ENCODE measurements around the gene BMPER.
"Not testable (repeated sequence)": the region's sequence is repeated elsewhere in the genome, so short reads cannot be mapped to it uniquely, and the experiment has no call there.

BMPER gene

DNA sequence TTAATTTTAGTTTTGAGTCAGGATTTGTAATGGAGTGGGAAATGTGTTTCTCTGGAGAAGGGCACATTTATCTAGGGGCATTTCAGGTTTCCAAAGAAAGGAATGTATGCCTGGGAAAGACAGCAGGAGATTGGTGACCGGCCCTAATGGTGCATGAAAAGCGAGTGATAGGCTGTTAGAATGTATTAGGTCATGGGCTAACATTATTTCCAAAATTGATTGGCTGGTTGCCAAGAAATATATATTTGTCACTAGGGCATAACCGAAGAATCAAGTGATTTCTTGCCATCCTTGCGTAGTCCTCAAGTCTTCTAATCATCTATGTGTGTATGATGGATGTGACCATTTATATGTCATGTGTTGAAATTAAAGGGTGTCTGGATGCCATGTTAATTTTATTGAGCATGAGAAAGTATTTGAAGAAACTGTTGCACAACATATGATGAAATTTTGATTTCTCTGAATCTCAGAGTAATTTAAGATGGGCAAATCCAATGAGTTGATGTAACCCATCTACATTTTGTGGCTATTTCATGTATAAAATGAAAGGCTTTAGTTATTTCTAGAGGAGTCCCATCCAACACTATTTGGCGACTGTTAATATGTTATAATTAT lies 248.4 kb downstream of the BMPER start:
- no peak for DNase-seq

GRCh38 chr7:34155220-34155908 lies 250.0 kb downstream of the BMPER start:
- DNase-seq = no peak

DNA sequence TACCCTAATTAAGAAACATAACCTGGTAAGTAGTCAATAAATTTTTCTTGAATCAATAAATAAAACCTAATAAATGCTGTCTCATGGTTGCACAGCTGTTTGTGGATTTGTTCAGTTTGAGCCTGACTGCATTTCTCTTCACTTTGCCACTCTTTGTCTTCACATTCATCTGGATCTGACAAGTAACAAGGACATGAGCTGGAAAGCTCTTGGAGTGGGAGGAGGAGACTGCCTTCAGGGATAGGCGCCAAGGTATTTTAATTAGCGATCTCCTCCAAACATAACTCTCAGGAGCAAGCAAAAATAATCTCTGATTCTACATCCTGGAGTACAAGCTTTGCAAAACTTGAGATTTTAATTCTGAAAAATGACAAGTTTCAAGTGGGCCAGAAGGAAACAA lies 251.0 kb downstream of the BMPER start:
- DNase-seq = no peak

- DNase-seq = no peak
Observed at GRCh38 chr7:34157137-34157536, 251.8 kb downstream of the BMPER start.

- DNase-seq = no peak
Observed at GRCh38 chr7:34158368-34159153, 253.2 kb downstream of the BMPER start.

GRCh38 chr7:34160261-34160752 lies 255.0 kb downstream of the BMPER start:
- DNase-seq = no peak

DNA sequence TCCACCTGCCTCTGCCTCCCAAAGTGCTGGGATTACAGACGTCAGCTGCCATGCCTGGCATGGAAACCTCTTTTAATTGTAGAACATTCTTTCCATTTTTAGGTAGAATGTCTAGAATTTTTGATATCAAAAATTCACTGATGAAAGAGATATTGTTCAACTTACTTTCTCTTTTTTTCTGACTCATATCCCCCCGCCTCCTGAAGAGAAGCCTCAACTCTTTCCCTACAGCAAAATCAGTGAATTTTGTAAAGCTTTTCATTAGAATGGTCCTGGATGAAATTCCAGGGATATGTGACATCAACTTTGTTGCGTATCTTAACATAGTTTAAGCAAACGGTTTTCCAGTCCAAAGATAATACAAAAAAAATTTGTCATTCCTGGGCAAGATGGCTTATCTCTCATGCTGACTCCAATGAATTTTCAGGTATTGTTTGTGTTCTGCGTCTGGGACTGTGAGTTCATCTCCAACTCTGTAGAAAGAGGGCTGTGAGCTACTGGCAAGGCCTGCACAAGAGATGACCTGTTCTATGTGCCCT lies 256.8 kb downstream of the BMPER start:
- DNase-seq = no peak

- DNase-seq = no peak
Observed at GRCh38 chr7:34162677-34163076, 257.3 kb downstream of the BMPER start.

DNA sequence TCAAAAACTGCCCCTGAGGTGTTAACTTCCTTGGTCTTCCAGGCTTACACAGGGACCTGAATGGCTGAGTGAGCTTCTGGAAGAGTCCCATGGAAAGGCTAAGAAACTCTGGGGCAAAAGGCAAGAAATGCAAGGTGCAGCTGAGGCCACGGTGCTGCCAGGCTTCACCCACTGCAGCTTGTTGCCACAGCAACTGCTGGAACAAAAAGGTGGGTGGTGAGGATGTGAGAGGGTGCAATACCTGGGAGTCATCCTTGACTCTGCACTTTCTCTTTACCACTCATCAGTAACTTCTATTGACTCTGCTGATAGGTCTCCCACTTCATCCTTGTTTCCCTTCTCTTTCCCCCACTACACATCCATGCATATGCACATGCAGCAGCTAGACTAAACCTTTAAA lies 258.6 kb downstream of the BMPER start:
- DNase-seq = no peak

GRCh38 chr7:34165466-34165865 lies 260.1 kb downstream of the BMPER start:
- no peak for DNase-seq

- no peak for DNase-seq
Observed at GRCh38 chr7:34165927-34166550, 260.7 kb downstream of the BMPER start.

DNA sequence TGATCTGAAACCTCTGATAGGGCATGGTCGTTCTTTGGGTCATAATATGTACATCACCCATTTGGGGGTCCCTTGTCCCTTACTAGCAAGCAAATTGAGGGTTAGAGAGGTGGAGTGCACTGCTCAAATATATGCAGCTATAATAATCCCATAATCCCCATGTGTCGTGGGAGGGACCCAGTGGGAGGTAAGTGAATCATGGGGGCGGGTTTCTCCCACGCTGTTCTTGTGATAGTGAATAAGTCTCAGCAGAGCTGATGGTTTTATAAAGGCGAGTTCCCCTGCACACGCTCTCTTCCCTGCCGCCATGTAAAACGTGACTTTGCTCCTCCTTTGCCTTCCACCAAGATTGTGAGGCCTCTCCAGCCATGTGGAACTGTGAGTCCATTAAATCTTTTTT lies 262.7 kb downstream of the BMPER start:
- DNase-seq = no peak

- DNase-seq = not testable (repeated sequence)
Observed at GRCh38 chr7:34174688-34175616, 269.6 kb downstream of the BMPER start.

GRCh38 chr7:34175837-34176236 lies 270.5 kb downstream of the BMPER start:
- DNase-seq = no peak

- DNase-seq = no peak
Observed at GRCh38 chr7:34177476-34177875, 272.1 kb downstream of the BMPER start.

DNA sequence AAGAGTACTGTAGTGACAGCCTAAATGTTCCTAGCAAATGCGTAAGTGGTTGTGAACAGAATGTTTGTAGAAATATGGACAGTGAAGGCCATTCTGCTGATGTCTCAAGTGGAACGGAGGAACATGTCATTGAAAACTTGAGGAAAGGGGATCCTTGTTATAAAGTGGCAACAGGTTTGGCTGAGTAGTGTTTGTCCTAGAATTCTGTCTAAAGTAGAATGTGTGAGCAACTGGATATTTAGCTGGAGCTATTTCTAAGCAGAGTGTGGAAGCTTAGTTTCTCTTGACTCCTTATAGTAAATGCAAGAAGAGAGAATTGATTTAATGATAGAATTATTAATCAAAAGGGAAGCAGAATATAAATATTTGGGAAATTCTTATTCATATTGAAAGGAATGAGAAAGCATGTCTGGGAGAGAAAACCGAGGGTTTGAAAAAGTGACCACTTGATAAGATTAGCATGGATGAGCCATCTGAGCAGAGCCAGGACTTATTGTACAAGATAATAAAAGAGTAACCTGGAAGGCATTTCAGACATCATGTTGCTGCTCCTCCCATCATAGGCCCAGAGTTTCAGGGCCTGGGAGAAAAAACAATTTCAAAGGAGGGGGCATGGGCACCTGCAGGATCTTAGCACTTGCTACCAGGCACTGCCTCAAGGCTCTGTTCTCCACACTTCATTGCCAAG lies 276.1 kb downstream of the BMPER start:
- DNase-seq = no peak

DNA sequence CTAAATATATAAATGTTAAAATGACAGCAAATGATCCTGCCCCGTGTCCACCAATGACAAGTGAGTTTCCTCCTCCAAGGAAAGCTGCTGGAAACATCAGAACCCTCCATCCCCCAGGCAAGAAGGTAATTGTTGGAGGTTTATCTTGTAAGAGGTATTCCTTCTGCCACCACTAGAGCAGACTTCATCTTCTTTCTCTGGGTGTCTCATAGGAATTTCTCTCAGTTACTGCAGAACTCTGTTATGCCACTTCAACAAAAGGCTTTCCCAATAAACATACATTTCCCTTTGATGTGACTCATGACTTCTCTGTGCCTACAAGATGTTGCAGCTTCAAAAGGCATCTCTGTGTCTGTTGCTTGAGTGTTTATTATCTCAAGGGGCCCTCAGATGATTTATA lies 279.1 kb downstream of the BMPER start:
- no peak for DNase-seq

DNA sequence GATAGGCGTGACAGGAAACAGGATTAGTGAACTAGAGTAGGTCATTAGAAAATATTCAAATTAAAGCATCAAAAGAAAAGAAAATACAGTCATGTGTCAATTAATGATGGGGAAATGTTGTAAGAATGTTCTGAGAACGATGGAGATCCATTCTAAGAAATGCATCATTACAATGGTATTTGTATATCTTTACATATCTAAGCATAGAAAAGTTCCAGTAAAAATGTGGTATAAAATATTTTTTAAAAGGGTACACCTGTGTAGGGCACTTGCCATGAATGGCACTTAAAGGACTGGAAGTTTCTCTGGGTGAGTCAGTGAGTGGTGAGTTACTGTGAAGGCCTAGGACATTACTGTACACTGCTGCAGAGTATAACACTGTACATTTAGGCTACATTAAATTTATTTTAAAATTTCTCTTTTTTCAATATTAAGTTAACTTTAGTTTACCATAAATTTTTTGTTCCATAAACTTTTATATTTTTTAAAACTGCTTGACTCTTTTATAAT lies 282.5 kb downstream of the BMPER start:
- no peak for DNase-seq

- DNase-seq = no peak
Observed at GRCh38 chr7:34189031-34189430, 283.7 kb downstream of the BMPER start.

DNA sequence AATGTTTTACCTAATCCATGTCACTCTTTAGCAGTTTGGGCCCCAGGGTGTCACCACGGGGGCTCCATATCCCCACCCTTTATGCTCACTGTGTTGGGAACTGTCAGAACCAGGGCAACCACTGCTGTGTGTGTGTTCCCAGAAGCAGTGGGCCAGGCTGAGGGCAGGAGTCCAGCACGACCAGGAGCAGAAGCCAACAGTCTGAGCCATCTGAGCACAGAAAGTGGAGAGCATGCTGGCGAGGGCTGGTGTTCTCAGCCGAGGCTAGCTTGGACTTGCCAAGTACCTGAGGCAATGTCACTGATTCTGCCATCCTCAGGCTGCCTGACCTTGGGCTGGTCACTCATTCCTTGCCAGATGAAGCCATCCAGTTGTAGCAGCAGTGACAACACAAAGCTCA lies 285.0 kb downstream of the BMPER start:
- DNase-seq = no peak

- DNase-seq = no peak
Observed at GRCh38 chr7:34191162-34191561, 285.8 kb downstream of the BMPER start.
